Lower lobe of right lung (tissue), 2 donors: ENCODE data around the gene PIGBOS1. TPM values are rescaled to one million over a fixed set of nuclear protein-coding genes. Genes with fewer than 3 reads are reported as not detected.

Experiments
- ATAC-seq, 2 donors: fragments of 200-7000 bp; cut with Tn5 transposase; one replicate each; pipeline ENCODE4 v1.9.1; 2020 to 2022; ENCODE audit warnings: mild to moderate bottlenecking in 2 of 2, moderate library complexity in 2 of 2
- DNase-seq: peaks from one replicate; pipeline ENCODE4 v3.0.0-alpha.2; 2020
- H3K27ac ChIP-seq: fragments of 200-600 bp; one replicate; pipeline ENCODE4 v1.8.0; 2022
- H3K27me3 ChIP-seq: fragments of 200-600 bp; one replicate; pipeline ENCODE4 v1.8.0; 2022; ENCODE audit warnings: low read depth
- H3K36me3 ChIP-seq: fragments of 200-600 bp; one replicate; pipeline ENCODE4 v1.8.0; 2022; ENCODE audit warnings: mild to moderate bottlenecking
- H3K4me1 ChIP-seq: fragments of 200-600 bp; one replicate; pipeline ENCODE4 v1.8.0; 2022
- H3K4me3 ChIP-seq: fragments of 200-600 bp; one replicate; pipeline ENCODE4 v1.8.0; 2022; ENCODE audit warnings: mild to moderate bottlenecking
- H3K9me3 ChIP-seq: fragments of 200-600 bp; one replicate; pipeline ENCODE4 v1.8.0; 2022
- intact Hi-C: fragments of 100-400 bp; cut with DNase I; formaldehyde crosslinking; loops from one replicate; pipeline ENCODE4 v1.11.0; 2022
- total RNA-seq: library from RNA; stranded (reverse); fragmentation: NEBNext Ultra II Directional; extraction: Animal tissue kit (Norgen Biotek cat#: 25700); gene quantifications from one replicate; pipeline ENCODE4 v1.2.1, GENCODE V29; 2021
- TF ChIP-seq, protein P1 (sequence below): fragments of 200-600 bp; IDR thresholded peaks from one replicate; pipeline ENCODE4 v1.8.0; 2022; ENCODE audit warnings: antibody characterized with exemption, mild to moderate bottlenecking
- donor health status: DM: no; HTN: yes; CAD: no; lungs with severe emphysema.

The PIGBOS1 gene
- total RNA-seq, 1 donor from 2014 or later = 13.8 TPM

DNA sequence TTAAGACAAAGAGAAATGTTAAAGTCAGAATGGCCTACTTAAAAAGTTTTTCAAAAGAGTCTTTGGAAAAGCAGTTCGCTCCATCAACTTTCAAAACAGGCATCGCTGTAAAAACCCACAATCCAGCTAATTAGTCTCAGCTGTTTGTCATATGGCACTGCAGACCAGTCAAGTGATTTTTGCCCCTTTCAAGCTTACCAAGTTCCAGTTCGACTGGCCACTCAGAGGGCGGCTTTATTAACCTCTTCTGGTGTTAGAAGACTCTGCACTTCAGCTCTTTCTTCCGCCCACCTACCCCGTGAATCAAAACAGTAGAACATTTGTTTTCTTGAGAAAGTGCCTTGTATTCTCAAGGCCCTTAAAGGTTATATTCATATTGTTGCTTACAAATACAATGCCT, 48.6 kb downstream of the PIGBOS1 start:
- TF ChIP-seq, protein P1, sequence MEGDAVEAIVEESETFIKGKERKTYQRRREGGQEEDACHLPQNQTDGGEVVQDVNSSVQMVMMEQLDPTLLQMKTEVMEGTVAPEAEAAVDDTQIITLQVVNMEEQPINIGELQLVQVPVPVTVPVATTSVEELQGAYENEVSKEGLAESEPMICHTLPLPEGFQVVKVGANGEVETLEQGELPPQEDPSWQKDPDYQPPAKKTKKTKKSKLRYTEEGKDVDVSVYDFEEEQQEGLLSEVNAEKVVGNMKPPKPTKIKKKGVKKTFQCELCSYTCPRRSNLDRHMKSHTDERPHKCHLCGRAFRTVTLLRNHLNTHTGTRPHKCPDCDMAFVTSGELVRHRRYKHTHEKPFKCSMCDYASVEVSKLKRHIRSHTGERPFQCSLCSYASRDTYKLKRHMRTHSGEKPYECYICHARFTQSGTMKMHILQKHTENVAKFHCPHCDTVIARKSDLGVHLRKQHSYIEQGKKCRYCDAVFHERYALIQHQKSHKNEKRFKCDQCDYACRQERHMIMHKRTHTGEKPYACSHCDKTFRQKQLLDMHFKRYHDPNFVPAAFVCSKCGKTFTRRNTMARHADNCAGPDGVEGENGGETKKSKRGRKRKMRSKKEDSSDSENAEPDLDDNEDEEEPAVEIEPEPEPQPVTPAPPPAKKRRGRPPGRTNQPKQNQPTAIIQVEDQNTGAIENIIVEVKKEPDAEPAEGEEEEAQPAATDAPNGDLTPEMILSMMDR = no peak
- H3K36me3 ChIP-seq = no peaks in the 10 kb centered on the region
- intact Hi-C loops = no loop called here
- no peaks in the 10 kb centered on the region for H3K27me3 ChIP-seq
- no peaks in the 10 kb centered on the region for H3K9me3 ChIP-seq
- no peak for DNase-seq
- no peak overlapping the region for H3K4me3 ChIP-seq
- ATAC-seq = no peak
- H3K27ac ChIP-seq = no peak overlapping the region
- peaks cover 14% of the 10 kb centered on the region for H3K4me1 ChIP-seq

DNA sequence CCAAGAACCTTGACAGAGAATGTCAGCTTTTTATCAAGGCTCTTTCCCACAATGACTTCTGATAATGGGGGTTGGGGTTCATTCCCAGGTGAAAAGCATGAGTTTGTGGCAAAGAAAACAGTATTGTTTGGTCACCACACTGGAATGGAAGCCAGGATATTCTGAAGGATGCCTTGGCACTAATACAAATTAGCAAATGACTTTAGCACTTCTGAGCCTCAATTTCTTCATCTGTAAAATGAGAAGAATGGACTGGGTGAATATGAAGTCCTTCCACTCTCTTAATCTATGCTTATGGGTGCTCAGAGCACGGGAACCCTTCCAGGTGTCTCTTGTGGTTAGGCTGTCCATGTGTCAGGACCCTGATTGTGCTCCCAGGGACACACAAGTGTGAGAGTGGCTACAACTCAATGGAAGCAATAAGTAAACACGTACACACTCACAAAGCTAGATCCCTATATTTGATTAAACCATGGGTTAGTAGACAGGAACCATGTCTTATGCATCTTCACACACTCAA, 50.7 kb downstream of the PIGBOS1 start:
- intact Hi-C loops = no loop called here
- Histone ChIP-seq H3K4me1 (peaks cover 14% of the 10 kb centered on the region), H3K4me3 (no peak overlapping the region), H3K36me3 (no peaks in the 10 kb centered on the region), H3K9me3 (no peaks in the 10 kb centered on the region), H3K27ac (peak overlapping the region; percentile 58), H3K27me3 (no peaks in the 10 kb centered on the region)
- TF ChIP-seq, protein P1 = no peak
- DNase-seq (no peak), ATAC-seq (no peak)

DNA sequence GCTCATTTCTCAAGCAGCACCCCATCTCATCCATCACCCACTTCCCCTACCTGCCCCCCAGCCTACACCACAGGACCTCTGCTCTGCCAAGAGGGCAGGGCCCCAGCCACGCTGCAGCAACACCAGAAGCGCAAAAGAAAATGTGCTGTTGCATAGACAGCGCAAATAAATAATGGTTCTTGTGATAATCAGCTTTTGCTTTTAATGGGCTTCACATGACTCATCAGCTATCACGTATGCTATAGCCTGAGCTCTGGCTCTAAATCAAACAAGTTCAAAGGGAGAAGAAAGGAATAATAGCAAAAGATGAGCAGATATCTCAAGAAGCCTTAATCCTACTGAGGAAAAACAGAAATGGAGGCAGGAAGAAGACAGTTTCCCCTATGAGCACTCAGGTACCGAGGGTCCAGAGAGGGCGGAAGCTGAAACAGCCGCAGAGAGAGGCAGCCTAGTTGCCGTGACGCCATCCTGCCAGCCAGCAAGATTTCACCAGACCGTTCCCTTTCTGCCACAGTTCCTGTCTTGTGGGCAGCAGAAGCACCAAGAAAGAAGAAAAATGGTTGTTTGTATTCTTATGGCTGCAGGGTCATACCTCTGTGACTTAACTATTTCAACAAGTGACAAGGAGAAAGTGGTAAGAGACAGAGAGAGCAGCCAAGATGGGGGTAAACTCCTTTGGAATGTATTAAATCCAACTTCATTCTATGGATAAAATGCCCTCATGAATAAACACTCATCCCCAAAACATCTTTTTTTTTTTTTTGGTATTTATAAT, 51.3 kb downstream of the PIGBOS1 start:
- intact Hi-C loops = no loop called here
- peak overlapping the region; percentile 7 for H3K4me3 ChIP-seq
- TF ChIP-seq, protein P1 = no peak
- H3K27ac ChIP-seq = peak overlapping the region; percentile 58
- ATAC-seq (peak; percentile 83 to 88), DNase-seq (peak; percentile 79)
- peaks cover 14% of the 10 kb centered on the region for H3K4me1 ChIP-seq
- no peaks in the 10 kb centered on the region for H3K27me3 ChIP-seq
- H3K36me3 ChIP-seq = no peaks in the 10 kb centered on the region
- H3K9me3 ChIP-seq = no peaks in the 10 kb centered on the region

Other genes starting within 250 kb of the PIGBOS1 start
- 64.6 TPM for gene RSL24D1, start 122.2 kb downstream of the PIGBOS1 start, total RNA-seq
- gene RAB27A, start 29.3 kb downstream of the PIGBOS1 start, total RNA-seq = 63.4 TPM
- 14.4 TPM for gene PIGB, start 99 bp upstream of the PIGBOS1 start, total RNA-seq
- 104 TPM for gene CCPG1, start 89.2 kb upstream of the PIGBOS1 start, total RNA-seq
- gene PIERCE2, start 89.4 kb upstream of the PIGBOS1 start, total RNA-seq = 2.7 TPM
- gene DNAAF4, start 189.1 kb upstream of the PIGBOS1 start, total RNA-seq = 5.8 TPM